ENCODE measurements around the gene IL1F10.
A peak's percentile ranks its signal among the peaks of the same experiment; 100 is the strongest.

The IL1F10 gene

DNA sequence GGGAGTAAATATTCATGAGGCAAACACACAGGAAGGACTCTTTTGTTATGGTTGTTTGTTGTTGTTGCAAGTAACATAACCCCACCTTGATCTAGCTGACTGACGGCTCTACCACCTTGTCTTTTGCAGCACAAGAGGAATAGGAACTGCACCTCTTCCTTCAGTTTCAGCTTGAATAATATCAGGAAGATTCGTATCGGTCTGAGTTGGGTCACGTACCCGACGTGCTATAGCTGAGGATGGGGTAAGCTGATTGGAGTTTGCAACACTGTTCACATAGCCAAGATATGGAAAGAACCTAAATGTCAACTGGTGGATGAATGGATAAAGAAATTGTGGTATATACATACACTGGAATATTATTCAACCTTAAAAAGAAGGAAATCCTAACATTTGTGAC is 45.1 kb downstream of the IL1F10 start:
- DNase-seq (ENCODE audit: low read depth): no peak

DNA sequence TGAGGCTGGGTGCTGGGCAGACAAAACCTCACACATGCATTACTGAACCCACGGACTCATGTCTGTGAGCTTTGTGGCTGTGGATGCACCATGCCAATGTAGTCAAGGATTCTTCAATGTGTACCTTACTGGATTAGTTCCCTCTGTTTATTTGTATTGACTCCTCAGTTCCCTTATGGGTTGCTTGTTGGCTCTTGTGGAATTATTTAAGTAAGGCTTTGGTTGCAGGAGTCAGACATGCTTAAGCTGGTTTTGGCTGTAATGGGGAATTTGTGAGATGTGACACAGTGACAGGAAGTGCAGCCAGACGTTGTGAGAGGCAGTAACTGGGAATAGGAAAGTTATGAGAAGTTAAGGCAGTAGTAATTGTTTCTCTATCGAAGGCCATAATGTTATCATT is 46.0 kb downstream of the IL1F10 start:
- no peak for DNase-seq (ENCODE audit: low read depth)

DNA sequence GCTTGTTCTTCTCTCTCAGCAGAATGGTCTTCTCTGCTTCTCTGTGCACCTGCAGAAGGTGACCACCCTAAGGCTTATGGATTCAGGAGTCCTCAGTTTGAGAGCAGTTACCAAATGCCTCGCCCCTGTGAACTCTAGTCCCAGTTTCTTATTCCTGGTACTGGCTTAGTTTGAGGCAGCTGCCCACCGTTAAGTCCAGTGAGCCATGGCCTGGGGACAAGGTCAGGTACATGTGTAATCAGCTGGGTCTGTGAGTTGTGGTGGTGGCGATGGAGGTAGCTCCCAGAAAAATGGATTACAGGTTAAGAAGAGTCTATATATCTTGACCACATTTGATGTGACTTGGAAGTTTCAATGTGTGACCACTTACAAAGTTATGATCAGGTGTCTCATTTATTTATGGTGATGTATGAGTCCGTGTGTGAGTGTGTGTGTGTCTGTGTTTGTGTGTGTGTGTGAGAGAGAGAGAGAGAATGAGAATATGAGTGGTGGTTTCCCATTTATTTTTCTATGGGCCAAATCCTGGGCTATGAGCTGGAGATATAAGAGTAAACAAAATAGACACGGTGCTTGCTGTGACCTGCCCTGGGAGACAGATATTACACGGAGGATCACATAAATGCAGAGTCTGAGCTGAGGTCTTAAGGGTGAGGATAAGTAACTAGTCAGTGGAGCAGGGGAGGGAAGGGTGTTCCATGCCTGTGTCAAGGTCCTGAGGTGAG is 46.6 kb downstream of the IL1F10 start:
- DNase-seq (ENCODE audit: low read depth): no peak

DNA sequence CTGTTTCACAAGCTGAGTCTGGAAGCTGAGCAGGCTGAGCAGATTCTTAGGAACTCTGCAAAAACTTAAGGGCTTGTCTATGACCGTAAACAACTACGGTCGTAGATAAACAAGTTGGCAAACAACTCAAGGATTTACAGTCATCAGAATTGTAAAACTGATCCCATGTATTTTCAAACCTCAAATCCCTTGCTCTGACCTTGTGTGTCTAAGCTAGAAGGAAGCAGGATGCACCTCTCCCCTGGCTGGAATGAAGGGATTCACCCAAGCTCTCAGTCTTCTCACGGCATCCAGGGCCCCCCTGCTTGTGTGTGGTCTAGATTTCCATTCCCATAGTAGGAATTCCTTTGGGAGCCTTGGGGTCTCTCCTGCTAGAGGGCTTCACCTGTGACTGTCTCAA is 47.2 kb downstream of the IL1F10 start:
- DNase-seq (ENCODE audit: low read depth): no peak

DNA sequence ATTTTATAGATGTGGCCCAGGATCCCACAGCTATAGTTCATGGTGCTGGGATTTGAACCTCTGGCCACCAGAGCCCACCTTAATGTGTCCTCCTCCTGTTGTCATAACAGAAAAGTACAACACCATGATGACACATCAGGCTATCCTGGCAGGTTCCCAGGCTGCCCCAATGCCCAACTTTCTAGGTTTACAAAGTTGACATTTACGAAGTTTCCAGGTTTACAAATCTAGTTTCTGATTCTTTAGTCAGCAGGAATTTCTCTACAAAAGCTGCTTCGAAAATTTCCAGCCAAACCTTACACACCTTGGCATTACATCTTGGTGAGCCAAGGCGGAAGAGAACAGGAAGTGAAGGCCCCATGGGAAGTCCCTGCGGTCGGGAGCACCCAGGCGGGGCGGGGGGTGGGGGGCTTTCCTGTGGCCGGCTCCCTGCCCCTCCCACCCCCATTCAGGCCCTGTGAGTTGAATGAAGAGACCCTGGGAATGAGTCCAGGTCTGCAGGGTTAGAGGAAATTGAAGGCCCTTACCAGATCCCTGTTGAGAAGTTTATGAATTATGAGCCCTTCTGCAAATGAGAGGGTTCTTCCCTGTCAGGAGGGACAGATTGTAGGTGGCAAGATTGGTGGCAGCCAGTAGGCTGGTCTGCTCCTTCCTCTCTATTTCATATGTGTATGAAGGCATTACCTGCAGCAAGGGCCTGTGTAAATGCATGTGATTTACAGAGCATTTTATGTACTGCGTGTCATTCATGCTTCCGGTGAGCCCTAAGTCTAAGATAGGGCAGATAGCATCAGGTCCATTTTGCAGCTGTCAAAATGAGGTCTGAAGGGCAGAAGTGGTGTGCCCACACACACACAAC is 48.6 kb downstream of the IL1F10 start:
- DNase-seq (ENCODE audit: low read depth): no peak

DNA sequence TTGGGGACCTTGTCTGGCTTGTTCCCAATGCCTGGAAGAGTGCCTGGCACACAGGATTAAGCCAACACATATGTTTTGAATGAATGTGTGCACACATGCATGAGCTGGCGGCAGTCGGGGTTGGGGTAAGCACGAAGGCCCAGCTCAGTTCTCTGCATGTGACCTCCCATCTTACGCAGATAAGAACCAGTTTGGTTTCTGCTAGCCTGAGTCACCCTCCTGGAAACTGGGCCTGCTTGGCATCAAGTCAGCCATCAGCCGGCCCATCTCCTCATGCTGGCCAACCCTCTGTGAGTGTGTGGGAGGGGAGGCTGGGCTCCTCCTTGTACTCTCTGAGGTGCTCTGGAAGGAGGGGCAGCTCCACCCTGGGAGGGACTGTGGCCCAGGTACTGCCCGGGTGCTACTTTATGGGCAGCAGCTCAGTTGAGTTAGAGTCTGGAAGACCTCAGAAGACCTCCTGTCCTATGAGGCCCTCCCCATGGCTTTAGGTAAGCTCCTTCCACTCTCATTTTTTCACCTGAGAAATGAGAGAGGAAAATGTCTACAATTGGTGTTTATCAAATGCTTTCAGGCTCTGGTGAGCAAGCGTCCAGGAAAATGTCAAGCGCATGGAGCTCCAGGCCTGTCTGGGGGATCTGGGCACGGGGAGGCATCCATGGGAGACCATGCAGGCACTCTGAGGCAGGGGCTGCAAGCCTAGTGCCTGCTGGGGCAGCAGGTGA is 49.9 kb downstream of the IL1F10 start:
- peak; percentile 92 for DNase-seq (ENCODE audit: low read depth)

DNA sequence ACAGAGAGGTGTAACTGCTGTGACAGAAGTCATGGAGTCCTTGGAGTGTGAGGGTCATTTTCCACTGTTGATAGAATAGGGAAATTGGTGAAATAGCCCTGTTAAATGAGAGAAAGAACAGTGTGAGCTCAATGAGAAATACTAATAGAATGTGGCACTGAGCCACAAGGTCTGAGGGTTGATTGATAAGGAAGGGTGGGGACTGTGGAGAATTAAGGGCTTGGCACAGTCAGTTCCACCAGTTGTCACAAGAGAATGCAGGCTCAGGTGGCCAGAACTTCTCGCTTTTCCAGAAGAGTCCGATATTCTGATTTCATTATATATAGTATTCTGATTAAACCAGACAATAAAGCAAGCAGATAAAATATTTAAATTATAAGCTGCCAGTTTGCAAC is 50.5 kb downstream of the IL1F10 start:
- DNase-seq (ENCODE audit: low read depth): no peak

DNA sequence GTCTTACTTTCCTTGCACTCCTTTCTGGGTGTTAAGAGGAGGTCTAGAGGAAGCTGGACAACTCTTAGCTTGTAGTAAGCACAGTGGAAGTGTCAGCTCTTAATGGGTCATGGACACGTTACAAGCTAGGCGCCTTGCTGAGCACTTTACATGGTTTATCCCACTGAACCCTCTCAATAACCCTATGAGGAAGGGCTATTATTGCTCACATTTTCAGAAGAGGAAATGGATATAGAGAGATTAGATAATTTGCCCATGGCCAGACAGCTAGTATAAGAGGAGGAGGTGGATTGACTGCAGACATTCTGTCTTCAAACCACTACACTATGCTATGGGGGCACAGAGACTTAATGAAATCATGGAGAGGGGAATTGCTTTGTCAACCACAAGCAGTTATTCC is 51.3 kb downstream of the IL1F10 start:
- no peak for DNase-seq (ENCODE audit: low read depth)

DNA sequence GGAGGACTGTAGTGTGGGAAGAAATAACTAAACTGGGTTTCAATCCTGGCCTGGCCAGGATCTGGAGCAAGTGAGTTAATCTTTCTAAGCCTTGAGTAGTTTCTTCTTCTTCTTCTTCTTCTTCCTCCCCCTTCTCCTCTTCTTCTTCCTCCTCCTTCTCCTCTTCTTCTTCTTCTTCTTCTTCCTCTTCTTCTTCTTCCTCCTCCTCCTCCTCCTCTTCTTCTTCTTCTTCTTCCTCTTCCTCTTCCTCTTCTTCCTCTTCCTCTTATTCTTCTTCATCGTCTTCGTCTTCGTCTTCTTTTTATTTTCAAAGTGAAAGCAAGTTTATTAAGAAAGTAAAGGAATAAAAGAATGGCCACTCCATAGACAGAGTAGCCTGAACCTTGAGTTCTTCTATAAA is 53.1 kb downstream of the IL1F10 start:
- no peak for DNase-seq (ENCODE audit: low read depth)

DNA sequence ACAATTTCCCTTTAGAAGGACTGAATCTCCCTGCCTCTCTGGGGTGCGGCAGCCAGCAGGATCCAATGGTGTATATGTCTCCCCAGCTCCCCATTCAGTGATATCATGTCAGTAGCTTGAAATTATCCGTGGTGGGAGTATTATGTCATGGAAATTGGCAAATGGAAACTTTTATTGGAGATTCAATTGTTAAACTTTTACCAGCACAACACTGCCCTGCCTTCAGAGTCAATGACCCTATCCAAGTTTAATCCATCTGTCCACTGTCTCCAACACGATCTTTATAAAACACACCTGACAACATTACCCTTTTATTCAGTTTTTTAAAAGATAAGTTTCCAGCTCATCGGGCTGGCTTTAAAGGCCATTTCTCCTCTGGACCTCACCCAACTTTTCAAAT is 54.6 kb downstream of the IL1F10 start:
- no peak for DNase-seq (ENCODE audit: low read depth)

DNA sequence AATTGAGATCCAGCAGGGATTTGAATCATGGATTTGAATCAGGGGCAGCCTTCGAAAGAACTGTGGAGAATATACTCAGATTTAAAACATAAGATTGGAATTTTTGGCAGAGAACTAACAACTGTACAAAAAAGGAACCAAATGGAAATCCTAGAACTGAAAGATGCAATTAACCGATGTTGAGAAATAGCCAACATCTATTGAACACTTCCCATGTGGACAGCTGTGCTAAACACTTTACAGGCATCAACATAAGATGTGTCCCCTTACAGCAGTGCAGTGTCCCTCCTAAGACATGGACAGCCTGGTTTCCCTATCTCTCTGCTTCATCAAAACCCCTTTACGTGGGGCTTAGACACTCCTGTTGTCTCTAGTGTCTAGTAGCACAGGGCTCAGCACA is 56.0 kb downstream of the IL1F10 start:
- DNase-seq (ENCODE audit: low read depth): no peak

DNA sequence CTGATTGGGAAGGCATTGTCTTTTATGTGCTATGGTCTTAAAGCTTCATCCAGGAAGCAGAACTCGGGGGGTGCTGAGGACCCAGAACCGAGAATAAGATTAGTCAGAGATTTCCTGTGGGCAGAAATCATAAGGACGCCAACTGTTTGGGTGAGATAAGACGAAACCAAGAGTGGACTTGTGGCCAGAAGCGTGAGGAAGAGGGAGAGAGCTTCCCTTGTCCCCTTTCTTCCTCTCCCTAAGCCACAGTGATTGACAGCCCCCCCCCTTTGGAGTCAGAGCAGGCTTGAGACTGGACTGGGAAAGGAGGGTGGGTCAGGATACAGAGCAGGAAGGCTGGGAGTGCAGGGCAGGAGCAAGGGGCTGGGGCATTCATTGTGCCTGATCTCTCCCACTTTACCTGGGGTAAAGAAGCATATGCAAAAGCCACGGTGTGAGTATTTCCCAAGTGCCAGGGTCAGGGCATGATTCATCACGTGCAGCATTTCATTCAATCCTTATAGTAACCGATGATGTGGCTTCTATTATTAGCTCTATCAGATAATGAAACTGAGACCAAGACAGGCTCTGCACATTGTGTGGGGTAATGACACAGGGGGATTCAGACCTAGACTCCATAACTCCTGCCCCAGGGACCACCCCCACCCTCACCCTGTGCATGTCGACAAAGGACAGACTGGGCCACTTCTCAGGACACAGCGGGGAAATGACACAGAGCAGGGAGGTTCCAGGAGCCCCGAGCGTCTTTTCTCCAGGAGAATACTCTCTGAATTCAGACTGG is 56.6 kb downstream of the IL1F10 start:
- DNase-seq (ENCODE audit: low read depth): peak; percentile 28

All from amniotic epithelial cell (primary cell).